ENCODE results near the gene SLC26A8. TPM values are rescaled to one million over a fixed set of nuclear protein-coding genes. Genes with fewer than 3 reads are reported as not detected.

The SLC26A8 gene
- polyA plus RNA-seq, 1 donor from 2014 or later: not detected

DNA sequence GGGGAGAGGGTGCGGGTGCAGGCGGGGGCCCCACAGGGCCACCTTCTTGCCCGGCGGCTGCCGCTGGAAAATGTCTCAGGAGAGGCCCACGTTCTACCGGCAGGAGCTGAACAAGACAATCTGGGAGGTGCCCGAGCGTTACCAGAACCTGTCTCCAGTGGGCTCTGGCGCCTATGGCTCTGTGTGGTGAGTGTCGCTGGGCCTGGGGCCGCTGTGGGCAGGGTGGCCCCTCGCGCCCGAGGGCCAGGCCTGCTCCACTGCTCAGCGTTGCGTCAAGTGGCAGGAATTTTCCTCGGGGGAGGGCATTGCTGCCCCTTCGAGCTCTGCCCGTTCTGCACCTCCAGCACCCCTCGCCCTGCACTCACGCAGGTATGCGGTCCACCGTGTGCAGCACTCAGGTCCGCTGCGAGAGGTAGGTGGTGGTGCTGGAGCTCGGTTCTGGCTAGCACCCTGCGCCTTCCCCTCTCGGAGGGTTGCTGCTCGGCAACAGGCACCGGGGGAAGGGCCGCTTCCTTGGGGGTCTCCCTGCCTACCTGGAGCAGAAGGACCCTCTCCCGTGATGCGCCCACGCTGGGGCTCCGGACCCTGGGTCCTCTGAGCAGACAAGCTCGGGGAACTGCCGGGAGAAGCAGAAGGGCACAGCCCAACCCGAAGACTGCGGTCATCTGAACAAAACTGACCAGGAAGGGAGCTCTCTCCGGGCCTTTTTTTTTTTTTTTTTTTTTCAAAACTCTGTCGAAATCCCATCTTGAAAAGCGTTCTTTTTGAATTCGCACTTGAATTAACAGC, 3.8 kb upstream of the SLC26A8 start:
- Histone ChIP-seq H3F3A (ENCODE audit: insufficient read depth, low read length, poor library complexity, severe bottlenecking) (no peaks in the 10 kb centered on the region), H3K9ac (ENCODE audit: low read length) (peak overlapping the region; percentile 91), H3K4me2 (ENCODE audit: low read length) (peak overlapping the region; percentile 89), H4K20me1 (ENCODE audit: insufficient read depth) (no peaks in the 10 kb centered on the region), H3K4me3 (ENCODE audit: low read length) (peak overlapping the region; percentile 100), H3K36me3 (ENCODE audit: insufficient read depth, low read length) (no peaks in the 10 kb centered on the region), H3K9me3 (ENCODE audit: low read length) (no peaks in the 10 kb centered on the region), H3K9me2 (ENCODE audit: insufficient read depth, low read length) (no peaks in the 10 kb centered on the region), H2AFZ (ENCODE audit: low read depth, low read length) (peak overlapping the region; percentile 80), H3K79me2 (replicated peaks; ENCODE audit: insufficient read depth, low read length) (peaks cover 47% of the 10 kb centered on the region), H3K27me3 (ENCODE audit: insufficient read depth, low read depth, low read length) (no peaks in the 10 kb centered on the region), H3K27ac (ENCODE audit: low read length) (peak overlapping the region; percentile 89)
- TF ChIP-seq MXI1 (conservative IDR thresholded peaks at IDR 0.05; ENCODE audit: poor library complexity, severe bottlenecking) (peak; percentile 59), RAD21 (conservative IDR thresholded peaks at IDR 0.05) (no peak), POLR2AphosphoS5 (IDR thresholded peaks at IDR 0.05) (no peak), CTCF (IDR thresholded peaks at IDR 0.05; ENCODE audit: poor library complexity, severe bottlenecking) (no peak)

DNA sequence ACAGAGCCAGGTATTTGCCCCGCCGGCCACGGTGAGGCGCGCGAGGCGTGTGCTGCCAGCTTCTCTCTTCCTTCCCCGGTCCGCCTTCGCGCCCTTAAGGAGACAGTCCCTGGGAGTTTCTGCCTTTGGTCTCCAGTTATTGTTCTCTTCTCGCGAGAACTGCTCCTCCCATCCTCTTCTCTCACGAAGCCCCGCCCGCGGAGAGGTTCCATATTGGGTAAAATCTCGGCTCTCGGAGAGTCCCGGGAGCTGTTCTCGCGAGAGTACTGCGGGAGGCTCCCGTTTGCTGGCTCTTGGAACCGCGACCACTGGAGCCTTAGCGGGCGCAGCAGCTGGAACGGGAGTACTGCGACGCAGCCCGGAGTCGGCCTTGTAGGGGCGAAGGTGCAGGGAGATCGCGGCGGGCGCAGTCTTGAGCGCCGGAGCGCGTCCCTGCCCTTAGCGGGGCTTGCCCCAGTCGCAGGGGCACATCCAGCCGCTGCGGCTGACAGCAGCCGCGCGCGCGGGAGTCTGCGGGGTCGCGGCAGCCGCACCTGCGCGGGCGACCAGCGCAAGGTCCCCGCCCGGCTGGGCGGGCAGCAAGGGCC, 3.2 kb upstream of the SLC26A8 start, which contains the start of gene MAPK14:
TSS of gene MAPK14 (plus strand) at position 308 of the 587 bp plus-strand sequence. CDS start 350 bp downstream, outside the sequence.
- TF ChIP-seq REST (IDR thresholded peaks at IDR 0.05; ENCODE audit: borderline replicate concordance) (peak; percentile 86), POLR2AphosphoS5 (IDR thresholded peaks at IDR 0.05) (peak; percentile 98), CTCF (IDR thresholded peaks at IDR 0.05; ENCODE audit: poor library complexity, severe bottlenecking) (peak; percentile 99), TAF1 (IDR thresholded peaks at IDR 0.05; ENCODE audit: low read depth) (peak; percentile 91), EZH2 (IDR thresholded peaks at IDR 0.05; ENCODE audit: borderline replicate concordance, insufficient read depth, low read length, poor library complexity, severe bottlenecking) (no peak), RAD21 (conservative IDR thresholded peaks at IDR 0.05) (peak; percentile 97), EP300 (conservative IDR thresholded peaks at IDR 0.05; ENCODE audit: poor library complexity, severe bottlenecking) (peak; percentile 27), MXI1 (conservative IDR thresholded peaks at IDR 0.05; ENCODE audit: poor library complexity, severe bottlenecking) (peak; percentile 77), SMC3 (conservative IDR thresholded peaks at IDR 0.05; ENCODE audit: poor library complexity) (peak; percentile 98)
- no peaks in the 10 kb centered on the region for H3K9me3 ChIP-seq (ENCODE audit: low read length)
- H4K20me1 ChIP-seq (ENCODE audit: insufficient read depth): no peaks in the 10 kb centered on the region
- peak within 1 kb of the TSS; percentile 80 for H2AFZ ChIP-seq (ENCODE audit: low read depth, low read length)
- no peaks in the 10 kb centered on the region for H3K9me2 ChIP-seq (ENCODE audit: insufficient read depth, low read length)
- peak within 1 kb of the TSS; percentile 91 for H3K9ac ChIP-seq (ENCODE audit: low read length)
- H3F3A ChIP-seq (ENCODE audit: insufficient read depth, low read length, poor library complexity, severe bottlenecking): no peaks in the 10 kb centered on the region
- H3K36me3 ChIP-seq (ENCODE audit: insufficient read depth, low read length): no peaks in the 10 kb centered on the region
- peak within 1 kb of the TSS; percentile 89 for H3K27ac ChIP-seq (ENCODE audit: low read length)
- no peaks in the 10 kb centered on the region for H3K27me3 ChIP-seq (ENCODE audit: insufficient read depth, low read depth, low read length)
- H3K79me2 ChIP-seq (replicated peaks; ENCODE audit: insufficient read depth, low read length): peaks cover 40% of the 10 kb centered on the region
- H3K4me2 ChIP-seq (ENCODE audit: low read length): peak within 1 kb of the TSS; percentile 89
- H3K4me3 ChIP-seq (ENCODE audit: low read length): peak within 1 kb of the TSS; percentile 100
